GM19328 (cell line): ENCODE measurements around the gene CHD2.
"Not testable (repeated sequence)": the region's sequence is repeated elsewhere in the genome, so short reads cannot be mapped to it uniquely, and the experiment has no call there.

Experiments
- ATAC-seq: cut with Tn5 transposase; IDR thresholded peaks from one replicate; pipeline ENCODE4 v1.9.1; 2021; ENCODE audit warnings: mild to moderate bottlenecking, moderate library complexity; ENCODE audit not compliant: unreplicated experiment

Gene CHD2

GRCh38 chr15:92899948-92900730 lies at the start of gene CHD2:
TSS of gene CHD2 (plus strand) at chr15:92900324. CDS start at chr15:92901238, 914 bp downstream.
- ATAC-seq, result peak; percentile 72

DNA sequence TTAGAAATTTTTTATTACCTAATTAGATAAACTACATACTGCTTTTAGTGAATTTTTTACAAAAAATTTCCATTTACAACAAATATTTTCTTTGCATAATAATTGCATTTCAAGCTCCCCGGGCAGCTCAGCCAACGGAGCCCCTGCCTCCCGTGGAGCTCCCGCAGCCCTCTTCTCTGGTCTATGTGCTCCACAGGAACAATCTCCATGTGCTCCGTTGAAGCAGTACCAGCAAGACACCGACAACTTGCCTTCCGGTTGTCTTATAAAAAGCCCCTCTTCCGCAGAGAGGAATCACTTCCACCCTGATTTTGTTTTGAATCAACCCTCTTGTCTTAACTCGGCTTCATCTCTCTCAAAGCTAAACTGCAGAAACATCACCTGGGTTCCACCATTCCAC lies 46.9 kb upstream of the CHD2 start:
- ATAC-seq, result no peak

GRCh38 chr15:92861742-92862141 lies 38.4 kb upstream of the CHD2 start:
- ATAC-seq, result no peak

GRCh38 chr15:92864127-92864814 lies 35.9 kb upstream of the CHD2 start:
- no peak for ATAC-seq

DNA sequence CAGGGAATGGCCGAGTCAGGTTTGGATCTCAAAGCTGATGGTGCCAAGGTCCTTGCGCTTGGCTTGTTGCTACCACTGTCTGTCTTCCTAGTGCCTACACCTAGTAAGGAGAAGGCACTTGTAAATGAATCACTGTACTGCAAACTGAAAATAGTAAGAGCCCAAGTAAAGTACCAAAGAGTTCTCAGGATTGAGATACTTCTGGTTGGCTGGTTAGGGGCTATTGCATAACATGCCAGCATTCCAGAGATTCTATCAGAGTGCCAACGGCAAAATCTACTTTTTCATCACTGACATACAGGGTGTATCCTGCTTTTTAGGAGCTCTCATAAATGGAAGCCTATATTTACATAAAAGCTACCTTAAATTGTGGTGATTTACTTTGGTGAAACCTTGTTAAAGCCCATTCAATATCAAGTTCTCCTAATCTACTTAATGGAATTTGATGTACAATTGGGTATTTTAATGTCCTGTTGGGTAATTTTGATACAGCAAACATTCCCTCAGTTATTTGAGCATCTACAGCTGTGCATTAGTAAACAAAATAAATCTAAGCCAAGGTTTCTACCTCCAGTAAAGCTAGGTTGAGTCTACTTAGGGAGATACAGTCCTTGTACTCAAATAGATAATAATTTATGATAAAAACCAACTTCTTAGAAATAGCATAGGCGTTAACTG lies 30.7 kb upstream of the CHD2 start:
- ATAC-seq, result no peak

DNA sequence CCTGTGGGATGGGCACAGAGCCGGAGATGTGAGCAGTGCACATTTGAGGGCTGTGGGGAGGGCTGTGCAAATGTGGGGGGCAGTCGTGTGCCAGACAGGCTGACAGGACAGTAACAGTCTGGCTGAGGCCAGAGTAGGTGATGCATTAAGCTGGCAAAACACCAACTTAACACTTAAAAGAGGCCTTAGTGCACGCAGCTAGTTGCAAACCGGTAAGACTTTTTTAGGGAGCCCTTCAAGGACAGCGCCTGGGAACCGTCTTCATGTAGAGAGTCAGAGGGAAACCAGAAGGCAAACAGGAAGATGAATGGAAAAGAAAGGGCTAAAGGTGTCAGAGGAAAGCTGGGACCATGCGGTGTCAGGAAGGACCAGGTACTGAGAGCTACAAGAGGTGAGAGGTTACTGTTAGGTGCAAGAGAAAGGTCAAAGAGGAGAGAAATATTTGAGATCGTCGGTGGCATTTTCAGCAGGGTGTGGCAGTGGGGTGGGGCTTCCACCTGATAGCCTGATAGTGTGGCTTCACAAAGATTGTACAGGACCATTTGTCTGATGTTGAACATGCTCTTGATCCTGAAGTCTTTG lies 30.0 kb upstream of the CHD2 start:
- no peak for ATAC-seq

GRCh38 chr15:92872967-92873366 lies 27.2 kb upstream of the CHD2 start:
- not testable (repeated sequence) for ATAC-seq

GRCh38 chr15:92877000-92877399 lies 23.1 kb upstream of the CHD2 start:
- ATAC-seq, result no peak

DNA sequence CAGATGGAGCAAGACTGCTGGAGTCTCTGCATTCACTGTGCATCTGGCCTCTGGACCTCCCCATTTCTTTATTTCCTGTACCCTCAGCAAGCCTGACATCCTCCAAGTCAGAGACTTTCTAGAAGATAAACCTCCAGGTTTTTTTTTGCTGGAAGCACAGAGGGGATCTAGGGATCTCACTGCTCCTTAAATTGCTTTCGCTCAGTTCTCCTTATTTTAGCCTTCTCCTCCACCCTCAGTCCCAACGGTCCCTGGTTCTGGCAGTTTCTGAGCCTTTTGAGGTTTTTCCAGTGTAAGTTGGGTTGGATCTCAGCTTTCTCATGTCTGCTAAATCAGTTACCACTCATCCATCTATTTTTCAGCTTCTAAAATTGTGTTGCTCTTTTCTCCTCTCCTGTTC lies 22.7 kb upstream of the CHD2 start:
- ATAC-seq, result no peak

GRCh38 chr15:92878593-92879053 lies 21.5 kb upstream of the CHD2 start:
- no peak for ATAC-seq

GRCh38 chr15:92879949-92880725 lies 20.0 kb upstream of the CHD2 start:
- ATAC-seq, result no peak

GRCh38 chr15:92880796-92881195 lies 19.3 kb upstream of the CHD2 start:
- ATAC-seq, result no peak

GRCh38 chr15:92881211-92881754 lies 18.8 kb upstream of the CHD2 start:
- ATAC-seq, result no peak

- ATAC-seq, result peak; percentile 92
These were observed 18.1 kb upstream of the CHD2 start for GRCh38 chr15:92881802-92882696.

- peak; percentile 58 for ATAC-seq
These were observed 17.4 kb upstream of the CHD2 start for GRCh38 chr15:92882697-92883162.

- peak; percentile 2 for ATAC-seq
These were observed 16.8 kb upstream of the CHD2 start for GRCh38 chr15:92883163-92883875.

DNA sequence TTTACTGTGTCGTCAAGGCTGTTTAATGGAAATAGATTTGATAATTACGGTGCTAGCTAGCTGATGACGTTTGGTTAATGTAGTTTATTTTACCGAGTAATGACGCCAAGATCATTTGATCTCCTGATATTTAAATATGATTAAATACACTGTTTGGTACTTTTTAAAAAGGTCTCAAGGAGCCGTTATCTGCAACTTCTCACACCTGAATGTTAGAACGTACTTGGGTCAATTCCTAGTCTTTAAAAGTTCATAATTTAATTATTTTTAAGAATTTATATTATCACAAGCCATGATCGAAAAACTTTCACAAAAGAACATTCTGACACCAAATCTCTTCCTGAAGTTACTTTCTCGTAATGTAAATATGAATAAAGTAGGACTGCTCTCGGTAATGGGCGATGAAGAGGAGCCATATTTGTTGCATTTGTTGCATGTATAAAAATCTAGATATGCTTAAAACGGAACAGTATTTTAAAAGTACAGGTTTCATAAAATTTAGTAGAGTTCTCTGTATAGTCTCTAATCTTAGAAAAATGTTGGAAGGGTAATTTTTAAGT lies 16.2 kb upstream of the CHD2 start:
- ATAC-seq, result no peak
